Choroid plexus epithelial cell (primary cell): Measurements from ENCODE around the gene UEVLD.
A peak's percentile ranks its signal among the peaks of the same experiment; 100 is the strongest.
"Not testable (repeated sequence)": the region's sequence is repeated elsewhere in the genome, so short reads cannot be mapped to it uniquely, and the experiment has no call there.

Experiments used
- DNase-seq: peaks from one replicate; pipeline ENCODE4 v3.0.0-alpha.2; 2010; ENCODE audit warnings: low read depth
- H3K4me3 ChIP-seq: 2 replicates; pipeline ENCODE4 v1.5.1; 2011; ENCODE audit warnings: low read depth, mild to moderate bottlenecking, control low read depth, low read length, moderate library complexity
- TF ChIP-seq, protein P1 (sequence below): conservative IDR thresholded peaks from 2 replicates; pipeline ENCODE4 v1.5.1; 2011; ENCODE audit warnings: low read depth, mild to moderate bottlenecking, control low read depth, inconsistent platforms, low read length, moderate library complexity

Gene UEVLD

GRCh38 chr11:18608376-18608775, 19.8 kb upstream of the UEVLD start:
- H3K4me3 ChIP-seq, result no peak overlapping the region
- DNase-seq, result peak; percentile 60
- TF ChIP-seq, protein P1, sequence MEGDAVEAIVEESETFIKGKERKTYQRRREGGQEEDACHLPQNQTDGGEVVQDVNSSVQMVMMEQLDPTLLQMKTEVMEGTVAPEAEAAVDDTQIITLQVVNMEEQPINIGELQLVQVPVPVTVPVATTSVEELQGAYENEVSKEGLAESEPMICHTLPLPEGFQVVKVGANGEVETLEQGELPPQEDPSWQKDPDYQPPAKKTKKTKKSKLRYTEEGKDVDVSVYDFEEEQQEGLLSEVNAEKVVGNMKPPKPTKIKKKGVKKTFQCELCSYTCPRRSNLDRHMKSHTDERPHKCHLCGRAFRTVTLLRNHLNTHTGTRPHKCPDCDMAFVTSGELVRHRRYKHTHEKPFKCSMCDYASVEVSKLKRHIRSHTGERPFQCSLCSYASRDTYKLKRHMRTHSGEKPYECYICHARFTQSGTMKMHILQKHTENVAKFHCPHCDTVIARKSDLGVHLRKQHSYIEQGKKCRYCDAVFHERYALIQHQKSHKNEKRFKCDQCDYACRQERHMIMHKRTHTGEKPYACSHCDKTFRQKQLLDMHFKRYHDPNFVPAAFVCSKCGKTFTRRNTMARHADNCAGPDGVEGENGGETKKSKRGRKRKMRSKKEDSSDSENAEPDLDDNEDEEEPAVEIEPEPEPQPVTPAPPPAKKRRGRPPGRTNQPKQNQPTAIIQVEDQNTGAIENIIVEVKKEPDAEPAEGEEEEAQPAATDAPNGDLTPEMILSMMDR, result no peak

GRCh38 chr11:18600915-18601569, 12.5 kb upstream of the UEVLD start:
- DNase-seq, result no peak
- H3K4me3 ChIP-seq, result no peak overlapping the region
- TF ChIP-seq, protein P1, result no peak

DNA sequence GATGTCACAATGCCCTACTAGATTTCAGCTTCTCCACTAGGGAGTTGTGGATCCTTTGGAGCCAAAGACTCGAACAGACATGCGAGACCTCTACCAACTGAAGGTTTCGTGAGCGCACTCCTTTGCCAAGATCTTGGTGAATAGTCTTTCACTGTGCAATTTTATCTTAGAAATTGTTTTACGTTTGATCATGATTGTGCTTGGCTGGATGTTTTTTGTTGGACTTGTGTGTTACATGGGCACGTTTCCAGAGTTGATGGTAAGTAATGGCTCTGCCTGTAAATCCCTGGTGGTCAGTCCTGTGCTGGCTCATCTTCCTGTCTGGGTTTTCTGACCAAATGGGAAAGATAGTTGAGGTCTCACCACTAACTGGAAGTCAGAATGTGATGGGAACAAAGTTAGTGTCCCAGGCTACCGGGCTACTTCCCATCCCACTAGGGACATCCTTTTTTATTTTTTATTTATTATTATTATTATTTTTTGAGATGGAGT, 11.3 kb upstream of the UEVLD start, which contains the start of gene MISFA:
TSS of gene MISFA (plus strand) at position 51 of the 492 bp plus-strand sequence. CDS start at position 191, 140 bp downstream.
- TF ChIP-seq, protein P1, result no peak
- no peak for DNase-seq
- H3K4me3 ChIP-seq, result no peak within 1 kb of the TSS

GRCh38 chr11:18594999-18595749, 6.6 kb upstream of the UEVLD start:
- H3K4me3 ChIP-seq, result no peak overlapping the region
- TF ChIP-seq, protein P1, result no peak
- DNase-seq, result peak; percentile 71

DNA sequence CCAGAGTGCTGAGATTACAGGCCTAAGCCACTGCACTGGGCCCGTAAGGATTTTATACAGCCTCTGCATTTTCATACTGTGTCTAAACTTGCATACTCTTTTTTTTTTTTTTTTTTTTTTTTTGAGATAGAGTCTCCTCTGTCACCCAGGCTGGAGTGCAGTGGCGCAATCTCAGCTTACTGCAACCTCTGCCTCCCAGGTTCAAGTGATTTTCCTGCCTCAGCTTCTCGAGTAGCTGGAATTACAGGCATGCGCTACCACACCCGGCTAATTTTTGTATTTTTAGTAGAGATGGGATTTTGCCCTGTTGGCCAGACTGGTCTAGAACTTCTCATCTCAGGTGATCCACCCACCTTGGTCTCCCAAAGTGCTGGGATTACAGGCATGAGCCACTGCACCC, 5.6 kb upstream of the UEVLD start:
- not testable (repeated sequence) for H3K4me3 ChIP-seq, DNase-seq

- DNase-seq, result no peak
- no peak overlapping the region for H3K4me3 ChIP-seq
- TF ChIP-seq, protein P1, result no peak
Observed at GRCh38 chr11:18590571-18590970, 2.0 kb upstream of the UEVLD start.

DNA sequence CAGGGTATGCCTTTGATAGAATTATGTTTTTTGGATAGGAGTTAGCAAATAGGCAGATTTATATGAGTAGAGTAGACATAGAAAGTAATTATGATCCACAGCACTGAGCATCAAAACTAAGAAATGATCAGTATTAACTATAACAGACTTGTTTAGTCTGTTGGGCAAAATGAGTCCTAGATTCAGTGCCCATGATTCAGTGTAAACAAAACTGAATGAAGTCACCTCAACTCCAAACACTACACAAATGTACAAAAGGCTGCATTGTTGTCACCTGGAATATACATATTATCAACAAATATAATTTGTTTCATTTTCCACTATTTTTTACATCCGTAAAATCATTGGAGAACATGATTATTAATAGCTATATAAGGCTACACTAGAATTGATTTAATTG, 6.7 kb downstream of the UEVLD start:
- no peak overlapping the region for H3K4me3 ChIP-seq
- TF ChIP-seq, protein P1, result no peak
- no peak for DNase-seq
